Keratinocyte (primary cell): Measurements from ENCODE around the gene PDZRN4. TPM values are rescaled to one million over a fixed set of nuclear protein-coding genes. Genes with fewer than 3 reads are reported as not detected.

Experiments
- DNase-seq: peaks from one replicate; pipeline ENCODE4 v3.0.0-alpha.2; 2011; ENCODE audit warnings: low read depth, missing footprints, low spot score
- FAIRE-seq: peaks from 2 replicates; lab custom pipeline; 2011; peaks lifted over from hg19 to GRCh38; lab: Jason Lieb, UNC
- H2AFZ ChIP-seq: 2 replicates; pipeline ENCODE4 v1.6.0; 2012; ENCODE audit warnings: low read length, control low read depth, inconsistent platforms; ENCODE audit not compliant: control insufficient read depth
- H3K27ac ChIP-seq: 2 replicates; pipeline ENCODE4 v1.5.1; 2011; ENCODE audit warnings: low read length; ENCODE audit not compliant: control insufficient read depth, insufficient read depth
- H3K27me3 ChIP-seq: 3 replicates; pipeline ENCODE4 v1.6.0; 2011; ENCODE audit warnings: low read length; ENCODE audit not compliant: control insufficient read depth, insufficient read depth; ENCODE audit errors: extremely low read depth
- H3K36me3 ChIP-seq, 2 experiments: 2 replicates in 1 of 2; 3 replicates in 1 of 2; pipeline ENCODE4 v1.5.1; 2011; ENCODE audit warnings: low read length in 2 of 2, mild to moderate bottlenecking in 1 of 2; ENCODE audit not compliant: control insufficient read depth in 2 of 2, insufficient read depth in 2 of 2; ENCODE audit errors: extremely low read depth in 1 of 2
- H3K4me1 ChIP-seq: 3 replicates; pipeline ENCODE4 v1.5.1; 2011; ENCODE audit warnings: low read length; ENCODE audit not compliant: control insufficient read depth, insufficient read depth; ENCODE audit errors: extremely low read depth
- H3K4me2 ChIP-seq: 3 replicates; pipeline ENCODE4 v1.6.0; 2011; ENCODE audit warnings: low read depth, low read length; ENCODE audit not compliant: control insufficient read depth, insufficient read depth; ENCODE audit errors: extremely low read depth
- H3K4me3 ChIP-seq, 3 experiments: fragments of 200-600 bp in 1 of 3; sonication (generic) in 1 of 3; 2 replicates in 2 of 3; 3 replicates in 1 of 3; pipeline ENCODE4 v1.5.1; 2011 to 2016; ENCODE audit warnings: low read length in 3 of 3, mild to moderate bottlenecking in 3 of 3, control low read depth in 2 of 3, inconsistent platforms in 1 of 3, low read depth in 1 of 3, mixed read lengths in 1 of 3, mixed run types in 1 of 3, moderate library complexity in 1 of 3; ENCODE audit not compliant: control insufficient read depth in 2 of 3, insufficient read depth in 2 of 3; ENCODE audit errors: extremely low read depth in 1 of 3
- H3K79me2 ChIP-seq: 2 replicates; pipeline ENCODE4 v1.6.0; 2012; ENCODE audit warnings: low read length; ENCODE audit not compliant: control insufficient read depth, insufficient read depth
- H3K9ac ChIP-seq: 3 replicates; pipeline ENCODE4 v1.6.0; 2011; ENCODE audit warnings: low read length; ENCODE audit not compliant: control insufficient read depth, insufficient read depth; ENCODE audit errors: extremely low read depth
- H3K9me1 ChIP-seq: 3 replicates; pipeline ENCODE4 v1.6.0; 2011; ENCODE audit warnings: low read length; ENCODE audit not compliant: control insufficient read depth, insufficient read depth; ENCODE audit errors: extremely low read depth
- H3K9me3 ChIP-seq: 2 replicates; pipeline ENCODE4 v1.5.1; 2012; ENCODE audit warnings: low read depth, low read length; ENCODE audit not compliant: control insufficient read depth
- H4K20me1 ChIP-seq: 3 replicates; pipeline ENCODE4 v1.6.0; 2011; ENCODE audit warnings: low read length; ENCODE audit not compliant: control insufficient read depth, insufficient read depth; ENCODE audit errors: extremely low read depth
- CTCF ChIP-seq, 3 experiments: IDR thresholded peaks in 1 of 3; conservative IDR thresholded peaks in 1 of 3; optimal IDR thresholded peaks in 1 of 3; 2 replicates in 2 of 3; 3 replicates in 1 of 3; pipeline versions ENCODE3 to v1.5.1; 2011; ENCODE audit warnings: low read length in 3 of 3, mild to moderate bottlenecking in 3 of 3, moderate library complexity in 2 of 3, control low read depth in 1 of 3, inconsistent platforms in 1 of 3; ENCODE audit not compliant: insufficient read depth in 2 of 3; ENCODE audit errors: extremely low read depth in 1 of 3
- EZH2 ChIP-seq: IDR thresholded peaks from one replicate; pipeline ENCODE4 v1.6.1; 2012; ENCODE audit warnings: inconsistent platforms, mild to moderate bottlenecking, low read length, moderate library complexity
- dilution Hi-C: fragments of 300-500 bp; cut with MboI; formaldehyde crosslinking; loops from one replicate; pipeline ENCODE4 v1.7.0; 2020; ENCODE audit warnings: low sequenced_read_pairs; ENCODE audit not compliant: extremely low pct_ligation_motif_present
- polyA plus RNA-seq, 5 experiments: library from polyadenylated mRNA; depleted of rRNA in 3 of 5; stranded (reverse) in 3 of 5; stranded (forward) in 1 of 5; unstranded in 1 of 5; fragments of >200 nt; gene quantifications; 1 replicate in 1 of 5; 2 replicates in 3 of 5; 3 replicates in 1 of 5; pipeline versions ENCODE4 v1.2.1 to v1.2.3, GENCODE V29; 2011 to 2012; ENCODE audit warnings: missing spikeins in 2 of 5, low read depth in 1 of 5, low replicate concordance in 1 of 5

The PDZRN4 gene
- polyA plus RNA-seq, 1 donor (not counting 4 experiments of a cell fraction or from before 2014, with no cell fraction given): not detected

- TF ChIP-seq CTCF (optimal IDR thresholded peaks at IDR 0.05 in 1 of 3, IDR thresholded peaks at IDR 0.05 in 1 of 3, conservative IDR thresholded peaks at IDR 0.05 in 1 of 3; ENCODE audit: extremely low read depth in 1 of 3, insufficient read depth in 2 of 3, low read length in 3 of 3): no peak
- no peak for TF ChIP-seq EZH2
- Histone ChIP-seq H2AFZ (no peak overlapping the region), H3K9ac (no peak overlapping the region), H3K9me1 (no peaks in the 10 kb centered on the region), H4K20me1 (no peaks in the 10 kb centered on the region), H3K4me2 (no peak overlapping the region), H3K36me3 (no peaks in the 10 kb centered on the region), H3K4me1 (no peaks in the 10 kb centered on the region), H3K27me3 (no peaks in the 10 kb centered on the region), H3K4me3 (no peak overlapping the region), H3K27ac (no peak overlapping the region), H3K79me2 (no peaks in the 10 kb centered on the region), H3K9me3 (no peaks in the 10 kb centered on the region)
- FAIRE-seq (no peak), DNase-seq (no peak)
- dilution Hi-C loops: no loop called here
These were observed 264.8 kb downstream of the PDZRN4 start for GRCh38 chr12:41452838-41453407.

GRCh38 chr12:41453409-41453808 is 265.3 kb downstream of the PDZRN4 start:
- Histone ChIP-seq H3K27me3 (no peaks in the 10 kb centered on the region), H3K9ac (no peak overlapping the region), H3K27ac (no peak overlapping the region), H3K36me3 (no peaks in the 10 kb centered on the region), H3K79me2 (no peaks in the 10 kb centered on the region), H3K4me3 (no peak overlapping the region), H3K4me1 (no peaks in the 10 kb centered on the region), H4K20me1 (no peaks in the 10 kb centered on the region), H3K9me1 (no peaks in the 10 kb centered on the region), H3K9me3 (no peaks in the 10 kb centered on the region), H2AFZ (no peak overlapping the region), H3K4me2 (no peak overlapping the region)
- DNase-seq (no peak), FAIRE-seq (no peak)
- dilution Hi-C loops: no loop called here
- TF ChIP-seq CTCF (optimal IDR thresholded peaks at IDR 0.05 in 1 of 3, IDR thresholded peaks at IDR 0.05 in 1 of 3, conservative IDR thresholded peaks at IDR 0.05 in 1 of 3; ENCODE audit: extremely low read depth in 1 of 3, insufficient read depth in 2 of 3, low read length in 3 of 3) (no peak), EZH2 (no peak)
